Stimulated activated naive B cell treated with anti-CD40 and anti-IgM and Interleukin-4, amounts not matched to agents 10 μg/mL and 1 μg/mL and 100 μg/mL, for 72 hours (primary cell): ENCODE measurements around the gene MEGF11.
A peak's percentile ranks its signal among the peaks of the same experiment; 100 is the strongest.

Source experiments
- ATAC-seq, 2 donors: fragments of 150-1000 bp; cut with Tn5 transposase; replicated peaks; 2 replicates each; pipeline ENCODE4 v1.10.0; 2021; ENCODE audit warnings: moderate library complexity in 1 of 2
- DNase-seq: peaks from one replicate; pipeline ENCODE4 v3.0.0; 2021
- H3K27ac Mint-ChIP-seq: one replicate; pipeline ENCODE4 v1.8.0; 2022; ENCODE audit warnings: mild to moderate bottlenecking, mixed read lengths
- H3K27me3 Mint-ChIP-seq, 2 donors: one replicate each; pipeline ENCODE4 v1.8.0; 2022; ENCODE audit warnings: mixed read lengths in 2 of 2
- H3K36me3 Mint-ChIP-seq, 2 donors: one replicate each; pipeline ENCODE4 v1.8.0; 2022; ENCODE audit warnings: mixed read lengths in 2 of 2, mild to moderate bottlenecking in 1 of 2
- H3K4me1 Mint-ChIP-seq, 2 donors: one replicate each; pipeline ENCODE4 v1.8.0; 2022; ENCODE audit warnings: mixed read lengths in 2 of 2, mild to moderate bottlenecking in 1 of 2
- H3K4me3 Mint-ChIP-seq, 2 donors: one replicate each; pipeline ENCODE4 v1.8.0; 2022; ENCODE audit warnings: mild to moderate bottlenecking in 2 of 2, mixed read lengths in 2 of 2, moderate library complexity in 1 of 2
- H3K9me3 Mint-ChIP-seq, 2 donors: one replicate each; pipeline ENCODE4 v1.8.0; 2022; ENCODE audit warnings: mixed read lengths in 2 of 2, mild to moderate bottlenecking in 1 of 2

MEGF11 gene

GRCh38 chr15:66253418-66254088 lies at the start of gene MEGF11:
Gene MEGF11, minus strand, starts transcription at chr15:66253750. Its CDS starts 125,347 bp downstream, at chr15:66128403.
- peak within 1 kb of the TSS; percentile 85 for H3K27ac Mint-ChIP-seq
- DNase-seq: no peak
- H3K4me1 Mint-ChIP-seq: peaks cover 13 to 20% of the 10 kb centered on the region in 2 donors
- no peaks in the 10 kb centered on the region for H3K9me3 Mint-ChIP-seq
- peaks cover 64 to 76% of the 10 kb centered on the region in 2 donors for H3K27me3 Mint-ChIP-seq
- ATAC-seq: peak in 1 of 2 donors; percentile 14
- peak within 1 kb of the TSS; percentile 87 to 88 for H3K4me3 Mint-ChIP-seq
- H3K36me3 Mint-ChIP-seq: peaks cover 3% of the 10 kb centered on the region in 2 donors

- no peaks in the 10 kb centered on the region for H3K9me3 Mint-ChIP-seq
- H3K36me3 Mint-ChIP-seq: peaks cover 15 to 25% of the 10 kb centered on the region in 2 donors
- no peak overlapping the region for H3K4me3 Mint-ChIP-seq
- ATAC-seq (no peak), DNase-seq (no peak)
- H3K27ac Mint-ChIP-seq: no peak overlapping the region
- H3K27me3 Mint-ChIP-seq: no peaks in the 10 kb centered on the region
- H3K4me1 Mint-ChIP-seq: peaks cover 4% of the 10 kb centered on the region in 2 donors
Observed at GRCh38 chr15:66302489-66303278, 49.1 kb upstream of the MEGF11 start.

- no peaks in the 10 kb centered on the region for H3K27me3 Mint-ChIP-seq
- no peak overlapping the region for H3K27ac Mint-ChIP-seq
- ATAC-seq (no peak), DNase-seq (no peak)
- H3K9me3 Mint-ChIP-seq: no peaks in the 10 kb centered on the region
- H3K4me3 Mint-ChIP-seq: no peak overlapping the region
- H3K36me3 Mint-ChIP-seq: peaks cover 15 to 26% of the 10 kb centered on the region in 2 donors
- peaks cover 10 to 17% of the 10 kb centered on the region in 2 donors for H3K4me1 Mint-ChIP-seq
Observed at GRCh38 chr15:66298803-66299251, 45.3 kb upstream of the MEGF11 start.

GRCh38 chr15:66296186-66296585 lies 42.6 kb upstream of the MEGF11 start:
- H3K4me3 Mint-ChIP-seq: no peak overlapping the region
- H3K9me3 Mint-ChIP-seq: no peaks in the 10 kb centered on the region
- peaks cover 13 to 22% of the 10 kb centered on the region in 2 donors for H3K36me3 Mint-ChIP-seq
- H3K27ac Mint-ChIP-seq: no peak overlapping the region
- DNase-seq: no peak
- H3K4me1 Mint-ChIP-seq: peaks cover 19 to 29% of the 10 kb centered on the region in 2 donors
- no peaks in the 10 kb centered on the region for H3K27me3 Mint-ChIP-seq
- ATAC-seq: no peak

- Mint-ChIP-seq H3K27ac (peak overlapping the region; percentile 94), H3K9me3 (no peaks in the 10 kb centered on the region), H3K36me3 (peaks cover 8 to 13% of the 10 kb centered on the region in 2 donors), H3K27me3 (no peaks in the 10 kb centered on the region), H3K4me3 (peak overlapping the region; percentile 89 to 91), H3K4me1 (peaks cover 23 to 37% of the 10 kb centered on the region in 2 donors)
- ATAC-seq (no peak), DNase-seq (no peak)
Observed at GRCh38 chr15:66294932-66295235, 41.3 kb upstream of the MEGF11 start.

- Mint-ChIP-seq H3K4me3 (peak overlapping the region; percentile 89 to 91), H3K4me1 (peaks cover 23 to 37% of the 10 kb centered on the region in 2 donors), H3K27ac (peak overlapping the region; percentile 94), H3K9me3 (no peaks in the 10 kb centered on the region), H3K36me3 (peaks cover 8 to 13% of the 10 kb centered on the region in 2 donors), H3K27me3 (no peaks in the 10 kb centered on the region)
- DNase-seq (no peak), ATAC-seq (peak; percentile 14 to 52)
Observed at GRCh38 chr15:66294157-66294931, 40.8 kb upstream of the MEGF11 start.

GRCh38 chr15:66293419-66294156 lies 40.0 kb upstream of the MEGF11 start, which contains the start of gene DIS3L:
Gene DIS3L, plus strand, starts transcription at chr15:66293568. Its CDS starts 29 bp downstream, at chr15:66293597.
- Mint-ChIP-seq H3K36me3 (peaks cover under 1 to 7% of the 10 kb centered on the region in 2 donors), H3K4me1 (peaks cover 23 to 33% of the 10 kb centered on the region in 2 donors), H3K27ac (peak within 1 kb of the TSS; percentile 96), H3K4me3 (peak within 1 kb of the TSS; percentile 89 to 91), H3K9me3 (no peaks in the 10 kb centered on the region), H3K27me3 (no peaks in the 10 kb centered on the region)
- ATAC-seq (peak; percentile 79 to 86), DNase-seq (peak; percentile 60)

GRCh38 chr15:66292571-66293418 lies 39.2 kb upstream of the MEGF11 start:
- H3K27ac Mint-ChIP-seq: peak overlapping the region; percentile 96
- H3K4me3 Mint-ChIP-seq: peak overlapping the region; percentile 72 to 87
- ATAC-seq (no peak), DNase-seq (no peak)
- no peaks in the 10 kb centered on the region for H3K27me3 Mint-ChIP-seq
- H3K9me3 Mint-ChIP-seq: no peaks in the 10 kb centered on the region
- H3K4me1 Mint-ChIP-seq: peaks cover 23 to 33% of the 10 kb centered on the region in 2 donors
- H3K36me3 Mint-ChIP-seq: peaks cover 0 to 5% of the 10 kb centered on the region in 2 donors

GRCh38 chr15:66291816-66292570 lies 38.4 kb upstream of the MEGF11 start:
- Mint-ChIP-seq H3K4me1 (peaks cover 23 to 33% of the 10 kb centered on the region in 2 donors), H3K27ac (peak overlapping the region; percentile 96), H3K27me3 (no peaks in the 10 kb centered on the region), H3K4me3 (peak overlapping the region; percentile 72 to 87), H3K36me3 (peaks cover 0 to 5% of the 10 kb centered on the region in 2 donors), H3K9me3 (no peaks in the 10 kb centered on the region)
- ATAC-seq: no peak
- no peak for DNase-seq

GRCh38 chr15:66290518-66290917 lies 37.0 kb upstream of the MEGF11 start:
- H3K4me1 Mint-ChIP-seq: peaks cover 23 to 33% of the 10 kb centered on the region in 2 donors
- H3K9me3 Mint-ChIP-seq: no peaks in the 10 kb centered on the region
- H3K27ac Mint-ChIP-seq: no peak overlapping the region
- DNase-seq (peak; percentile 5), ATAC-seq (peak in 1 of 2 donors; percentile 22)
- no peaks in the 10 kb centered on the region for H3K27me3 Mint-ChIP-seq
- no peaks in the 10 kb centered on the region for H3K36me3 Mint-ChIP-seq
- no peak overlapping the region for H3K4me3 Mint-ChIP-seq

GRCh38 chr15:66290007-66290406 lies 36.5 kb upstream of the MEGF11 start:
- Mint-ChIP-seq H3K27ac (no peak overlapping the region), H3K27me3 (no peaks in the 10 kb centered on the region), H3K36me3 (no peaks in the 10 kb centered on the region)

GRCh38 chr15:66288551-66289185 lies 35.1 kb upstream of the MEGF11 start:
- Mint-ChIP-seq H3K9me3 (no peaks in the 10 kb centered on the region), H3K4me1 (peaks cover 15 to 20% of the 10 kb centered on the region in 2 donors), H3K4me3 (no peak overlapping the region), H3K27me3 (no peaks in the 10 kb centered on the region), H3K36me3 (no peaks in the 10 kb centered on the region), H3K27ac (no peak overlapping the region)
- DNase-seq (no peak), ATAC-seq (no peak)

More at GRCh38 chr15:66290007-66290406, 36.5 kb upstream of the MEGF11 start:
- DNase-seq: no peak
- Mint-ChIP-seq H3K4me3 (no peak overlapping the region), H3K9me3 (no peaks in the 10 kb centered on the region), H3K4me1 (peaks cover 23 to 31% of the 10 kb centered on the region in 2 donors)
- ATAC-seq: no peak
